GM19239 (cell line): Measurements from ENCODE around the gene AEN.

Source experiments
- DNase-seq: peaks from one replicate; pipeline ENCODE4 v3.0.0; 2011; ENCODE audit warnings: low spot score; ENCODE audit not compliant: insufficient read length
- FAIRE-seq: peaks from 2 replicates; lab custom pipeline; 2011; peaks lifted over from hg19 to GRCh38; lab: Jason Lieb, UNC

Gene AEN

GRCh38 chr15:88648357-88649214, 27.4 kb downstream of the AEN start:
- FAIRE-seq (no peak), DNase-seq (no peak)

DNA sequence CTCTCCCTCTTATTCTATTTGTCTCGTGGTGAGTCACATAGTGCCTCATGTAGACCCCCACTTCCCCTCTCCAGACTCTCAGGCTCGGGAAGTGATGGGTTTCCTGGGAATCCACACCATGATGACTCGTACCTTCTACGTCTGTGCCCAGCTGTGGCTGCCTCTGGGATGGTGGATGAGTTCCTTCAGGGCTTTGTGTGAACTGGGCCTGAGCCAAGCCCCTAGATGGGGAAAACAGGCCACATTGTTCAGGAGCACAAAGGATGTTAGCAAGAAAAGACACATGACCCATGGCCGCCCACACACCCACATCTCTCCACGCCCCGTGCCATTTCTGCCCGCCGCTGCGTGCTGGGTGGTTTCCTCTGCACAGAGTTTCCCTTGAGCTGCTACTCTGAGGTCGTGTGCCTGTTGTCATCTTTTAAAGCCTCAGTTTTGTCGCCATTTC, 28.2 kb downstream of the AEN start:
- DNase-seq (no peak), FAIRE-seq (peak; percentile 45)

DNA sequence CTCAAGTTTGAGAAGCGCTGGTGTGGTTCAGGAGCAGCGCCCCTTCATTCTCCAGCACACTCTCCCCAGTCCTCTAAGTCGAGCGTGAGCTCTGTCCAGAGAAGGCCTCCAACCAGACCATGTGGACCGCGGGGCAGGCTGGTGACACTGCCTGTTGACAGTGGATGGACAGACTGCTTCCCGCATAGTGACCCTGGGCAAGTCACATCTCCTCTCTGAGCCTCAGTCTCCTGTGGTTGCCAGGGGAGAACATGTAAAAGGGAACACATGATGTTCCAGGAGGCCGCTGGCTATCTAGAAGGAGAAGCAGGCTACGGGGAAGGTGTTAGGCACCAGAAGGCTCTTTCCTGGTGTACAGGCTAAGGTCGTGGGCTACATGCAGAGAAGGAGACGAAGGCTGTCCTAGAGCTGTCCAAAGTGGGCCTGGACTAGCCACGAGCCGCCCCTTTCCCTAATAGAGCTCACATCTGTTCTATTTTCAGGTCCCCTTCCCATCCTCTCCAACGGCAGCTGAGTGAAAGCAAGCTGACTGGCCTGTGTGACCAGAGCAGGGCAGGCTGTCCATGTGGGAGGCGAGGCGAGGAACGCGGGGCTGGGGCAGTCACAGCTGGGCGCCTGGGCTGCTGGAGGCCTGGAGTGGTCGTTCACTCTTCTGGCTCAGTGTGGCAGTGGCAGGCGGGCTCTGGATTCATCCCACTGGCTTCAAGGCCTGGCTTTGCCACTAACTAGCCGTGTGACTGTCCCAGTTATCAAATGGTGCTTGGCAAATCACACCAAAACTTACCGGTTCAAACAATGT, 28.8 kb downstream of the AEN start:
- no peak for FAIRE-seq
- DNase-seq, result no peak

DNA sequence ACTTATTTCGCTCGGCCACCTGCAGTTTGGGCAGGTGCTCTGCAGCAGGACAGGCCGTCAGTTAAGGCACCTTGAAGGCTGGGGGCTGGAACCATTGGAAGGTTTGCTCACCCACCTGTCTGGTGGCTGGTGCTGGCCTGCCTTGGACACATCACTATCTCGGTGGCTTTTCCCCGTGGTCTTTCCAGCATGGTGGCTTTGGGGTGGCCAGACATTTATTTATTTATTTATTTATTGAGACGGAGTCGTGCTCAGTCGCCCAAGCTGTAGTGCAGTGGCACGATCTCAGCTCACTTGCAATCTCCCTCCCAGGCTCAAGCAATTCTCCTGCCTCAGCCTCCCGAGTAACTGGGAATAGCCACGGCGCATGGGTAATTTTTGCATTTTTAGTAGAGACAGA, 29.4 kb downstream of the AEN start:
- no peak for FAIRE-seq

DNA sequence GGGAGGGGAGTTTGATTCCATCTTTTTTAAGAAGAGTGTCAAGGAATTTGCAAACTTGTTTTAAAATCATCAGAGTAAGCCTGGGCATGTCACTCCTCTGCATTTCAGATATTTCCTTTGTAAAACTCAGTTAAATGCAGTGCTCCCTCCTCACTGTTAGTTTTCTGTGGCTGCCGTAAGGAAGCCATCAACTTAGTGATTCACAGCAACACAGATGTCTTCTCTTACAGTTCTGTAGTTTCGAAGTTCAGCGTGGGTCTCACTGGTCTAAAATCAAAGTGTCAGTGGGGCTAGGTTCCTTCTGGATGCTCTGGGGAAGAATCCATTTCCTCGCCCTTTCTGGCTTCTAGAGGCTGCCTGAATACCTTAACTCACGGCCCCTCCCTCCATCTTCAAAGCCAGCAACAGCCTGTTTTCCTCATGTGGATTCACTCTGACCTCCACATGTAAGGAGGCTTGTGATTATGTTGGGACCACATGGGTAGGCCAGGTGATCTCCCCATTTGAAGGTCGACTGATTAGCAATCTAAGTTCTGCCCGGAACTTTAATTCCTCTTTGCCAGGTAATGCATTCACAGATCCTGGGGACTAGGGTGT, 30.1 kb downstream of the AEN start:
- FAIRE-seq, result no peak
- DNase-seq, result no peak

More for the DNA sequence above, 29.4 kb downstream of the AEN start:
- DNase-seq, result no peak

DNA sequence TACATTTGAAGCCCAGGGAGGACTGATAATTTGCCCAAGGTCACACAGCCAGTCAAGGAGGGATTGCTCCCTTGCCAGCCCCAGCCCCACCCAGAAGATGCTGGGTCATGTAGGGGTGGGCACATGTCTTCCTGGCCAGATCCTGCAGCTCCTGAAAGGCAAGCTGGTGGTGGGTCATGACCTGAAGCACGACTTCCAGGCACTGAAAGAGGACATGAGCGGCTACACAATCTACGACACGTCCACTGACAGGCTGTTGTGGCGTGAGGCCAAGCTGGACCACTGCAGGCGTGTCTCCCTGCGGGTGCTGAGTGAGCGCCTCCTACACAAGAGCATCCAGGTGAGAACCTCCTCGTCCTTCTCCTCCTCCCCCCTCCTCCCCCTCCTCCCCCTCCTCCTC, 30.8 kb downstream of the AEN start:
- no peak for FAIRE-seq
- no peak for DNase-seq

DNA sequence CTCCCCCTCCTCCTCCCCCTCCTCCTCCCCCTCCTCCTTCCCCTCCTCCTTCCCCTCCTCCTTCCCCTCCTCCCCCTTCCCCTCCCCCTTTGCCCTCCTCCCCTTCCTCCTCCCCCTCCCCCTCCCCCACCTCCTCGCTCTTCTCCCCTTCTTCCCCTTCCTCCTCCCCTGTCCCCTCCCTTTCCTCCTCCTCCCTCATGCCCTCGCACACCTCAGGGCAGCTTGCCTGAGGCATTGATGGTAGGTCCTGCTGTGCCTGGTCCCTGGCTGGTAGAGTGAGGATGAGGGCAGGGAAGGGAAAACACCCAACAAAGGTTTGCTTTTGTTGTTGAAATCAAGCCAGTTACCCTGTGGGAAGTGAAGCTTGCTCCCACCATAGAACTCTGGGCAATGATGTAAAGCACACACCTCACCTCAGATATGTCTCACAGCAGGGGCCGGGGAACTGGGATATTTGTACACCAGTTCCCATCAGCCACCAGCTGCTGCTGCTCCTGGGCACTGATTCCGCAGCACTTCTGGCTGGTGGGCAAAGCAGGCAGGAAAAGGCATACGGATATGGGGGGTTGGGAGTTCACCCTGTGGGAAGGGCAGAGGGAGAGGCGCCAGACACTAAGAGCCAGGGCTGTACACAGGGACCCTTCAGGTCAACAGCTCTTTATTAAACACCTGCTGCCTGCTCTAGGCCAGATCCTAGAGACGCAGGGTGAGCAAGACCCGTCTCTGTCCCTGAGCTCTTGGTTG, 31.5 kb downstream of the AEN start:
- DNase-seq (no peak), FAIRE-seq (no peak)

GRCh38 chr15:88653200-88654064, 32.3 kb downstream of the AEN start:
- FAIRE-seq (no peak), DNase-seq (no peak)

- DNase-seq, result no peak
- no peak for FAIRE-seq
Observed at GRCh38 chr15:88654430-88655102, 33.4 kb downstream of the AEN start.

DNA sequence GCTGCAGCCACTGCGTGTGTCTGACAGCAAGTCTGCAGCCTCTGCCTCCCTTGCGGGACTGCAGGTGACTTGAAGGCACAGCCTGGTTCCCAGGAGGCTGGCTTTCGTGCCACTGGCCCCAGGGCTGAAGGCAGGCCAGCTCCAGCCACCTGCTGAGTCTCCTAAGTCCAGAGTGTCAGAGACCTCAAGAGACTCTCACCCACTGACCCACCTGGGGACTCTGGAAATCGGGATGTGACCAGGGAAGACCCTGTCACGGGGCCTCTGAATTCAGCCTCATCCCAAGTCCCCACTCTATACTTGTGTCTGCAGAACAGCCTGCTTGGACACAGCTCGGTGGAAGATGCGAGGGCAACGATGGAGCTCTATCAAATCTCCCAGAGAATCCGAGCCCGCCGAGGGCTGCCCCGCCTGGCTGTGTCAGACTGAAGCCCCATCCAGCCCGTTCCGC, 34.0 kb downstream of the AEN start:
- no peak for DNase-seq
- FAIRE-seq, result no peak

DNA sequence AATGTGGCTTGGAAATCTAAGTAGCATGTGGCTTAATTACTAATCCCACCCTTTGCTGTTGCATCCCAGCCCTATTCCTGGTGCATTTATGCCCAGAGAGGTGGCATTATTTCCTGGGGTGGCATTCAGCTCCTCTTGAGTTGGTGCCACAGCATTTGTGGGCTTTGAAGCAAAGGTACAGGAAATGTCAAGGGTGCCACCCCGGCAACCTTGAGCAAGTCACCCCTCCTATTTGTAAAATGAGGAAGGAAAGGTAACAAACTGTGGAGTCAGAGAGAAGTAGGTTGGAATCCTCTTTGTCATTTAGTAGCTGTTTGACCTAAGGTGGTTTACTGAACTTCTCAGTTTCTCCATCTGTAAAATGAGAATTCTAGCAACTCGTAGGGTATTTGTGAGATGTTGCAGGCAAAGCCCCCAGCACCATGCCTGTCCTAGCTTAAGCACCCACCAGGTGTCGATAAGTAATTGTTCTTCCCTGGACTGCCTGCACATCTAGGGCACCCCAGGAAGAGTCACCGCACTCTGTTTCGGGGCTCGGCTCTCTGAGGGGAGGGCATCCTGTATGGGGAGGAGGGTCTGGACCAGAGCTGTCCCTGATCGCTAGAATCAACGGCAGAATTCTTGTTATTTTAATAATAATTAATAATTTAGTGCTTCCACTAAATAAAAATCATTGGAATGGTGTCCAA, 34.8 kb downstream of the AEN start:
- FAIRE-seq (peak; percentile 8), DNase-seq (no peak)

GRCh38 chr15:88656760-88657221, 35.7 kb downstream of the AEN start:
- peak; percentile 83 for FAIRE-seq
- DNase-seq, result peak; percentile 69

GRCh38 chr15:88657326-88658069, 36.4 kb downstream of the AEN start:
- DNase-seq, result no peak
- FAIRE-seq, result peak; percentile 82

DNA sequence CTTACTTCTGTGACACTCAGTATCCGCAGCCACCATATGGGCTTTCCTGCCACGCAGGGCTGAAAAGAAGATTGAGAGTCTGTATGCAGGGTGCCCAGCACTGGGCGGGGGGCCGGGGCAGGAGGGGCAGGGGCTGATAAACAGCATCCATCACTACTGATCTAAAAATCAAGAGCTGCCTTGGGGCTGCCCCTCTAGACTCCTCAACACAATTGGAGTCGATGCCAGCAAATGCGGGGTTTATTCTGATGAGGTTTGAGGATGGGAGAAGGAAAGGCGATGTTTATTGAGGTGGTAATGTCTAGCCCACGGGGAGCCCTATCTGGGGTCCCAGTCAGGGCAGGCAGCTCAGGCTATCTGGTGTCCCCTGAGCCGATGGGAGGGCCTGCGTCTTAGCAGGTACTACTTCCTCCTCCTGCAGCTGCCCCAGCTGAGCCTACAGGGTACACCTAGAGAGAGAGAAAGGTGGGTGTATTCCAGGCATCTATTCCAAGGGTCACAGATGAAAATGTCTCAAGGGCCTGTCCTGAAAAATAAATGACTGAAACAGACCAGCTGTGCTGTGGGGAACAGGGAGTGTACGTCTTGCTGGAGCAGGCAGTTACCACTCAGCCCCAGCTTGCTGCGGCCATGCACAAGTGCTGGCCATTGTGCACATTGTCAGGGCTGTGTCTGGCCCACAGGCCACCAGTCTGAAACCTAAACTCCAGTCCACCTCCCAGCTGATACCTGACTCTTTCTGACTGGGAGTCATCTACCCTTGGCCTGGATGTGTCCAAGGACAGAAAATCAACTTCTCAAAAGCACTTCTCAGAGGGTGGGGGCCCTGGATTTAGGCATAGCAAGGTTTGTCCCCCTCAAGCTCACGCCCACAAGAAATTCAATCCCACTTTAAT, 37.2 kb downstream of the AEN start:
- FAIRE-seq (no peak), DNase-seq (no peak)

DNA sequence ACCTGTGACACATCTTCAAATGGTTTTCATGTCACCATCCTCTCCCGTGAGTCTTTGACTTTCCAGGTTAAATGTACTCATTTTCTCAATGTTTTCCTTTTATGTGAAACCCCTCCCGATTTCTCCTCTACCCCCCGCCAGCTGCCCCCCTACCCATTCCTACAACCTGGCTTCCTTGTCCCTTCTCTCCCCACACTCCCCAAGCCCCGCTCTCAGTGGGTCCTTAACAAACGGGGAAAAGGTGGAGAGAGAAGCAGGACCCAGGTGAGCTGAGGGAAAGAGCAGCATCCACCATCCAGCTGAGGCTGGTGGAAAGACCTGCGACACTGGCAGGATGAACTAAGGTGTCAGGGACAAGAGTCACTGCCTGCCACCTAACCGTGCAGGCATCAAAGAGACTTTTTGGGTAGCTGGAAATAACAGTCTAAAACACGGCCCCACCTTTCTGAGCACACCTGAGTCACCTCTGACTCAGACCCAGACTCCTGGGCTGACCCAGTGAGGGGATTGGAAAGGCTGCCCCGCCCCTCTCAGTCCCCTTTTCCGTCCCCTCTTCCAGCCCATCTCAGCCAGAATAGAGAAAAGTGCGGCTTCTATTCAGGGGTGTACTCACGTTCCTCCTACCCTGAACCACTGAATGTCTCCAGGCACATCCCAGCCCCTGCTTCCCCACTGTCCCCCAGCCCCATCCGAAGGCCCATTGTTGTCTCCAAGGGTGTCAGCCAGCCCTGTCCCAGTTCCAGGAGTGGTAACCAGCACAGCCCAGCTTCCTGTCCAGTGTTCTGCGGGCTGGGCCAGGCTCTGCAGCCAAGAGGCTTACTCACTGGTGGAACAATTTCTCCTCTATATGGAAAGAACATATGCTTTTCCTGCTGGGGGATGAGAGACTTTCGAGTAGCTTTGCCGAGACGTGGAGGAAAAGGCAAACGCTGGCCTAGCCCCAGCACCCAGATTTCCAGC, 38.1 kb downstream of the AEN start:
- DNase-seq (no peak), FAIRE-seq (no peak)
